ENCODE results near the gene APOE. TPM values are rescaled to one million over a fixed set of nuclear protein-coding genes. Genes with fewer than 3 reads are reported as not detected.

Gene APOE
- total and polyA plus RNA-seq, 2 of the 8 experiments (the other 6 are each of a cell fraction or from before 2014, with no cell fraction given), result 629 to 1,258 TPM

DNA sequence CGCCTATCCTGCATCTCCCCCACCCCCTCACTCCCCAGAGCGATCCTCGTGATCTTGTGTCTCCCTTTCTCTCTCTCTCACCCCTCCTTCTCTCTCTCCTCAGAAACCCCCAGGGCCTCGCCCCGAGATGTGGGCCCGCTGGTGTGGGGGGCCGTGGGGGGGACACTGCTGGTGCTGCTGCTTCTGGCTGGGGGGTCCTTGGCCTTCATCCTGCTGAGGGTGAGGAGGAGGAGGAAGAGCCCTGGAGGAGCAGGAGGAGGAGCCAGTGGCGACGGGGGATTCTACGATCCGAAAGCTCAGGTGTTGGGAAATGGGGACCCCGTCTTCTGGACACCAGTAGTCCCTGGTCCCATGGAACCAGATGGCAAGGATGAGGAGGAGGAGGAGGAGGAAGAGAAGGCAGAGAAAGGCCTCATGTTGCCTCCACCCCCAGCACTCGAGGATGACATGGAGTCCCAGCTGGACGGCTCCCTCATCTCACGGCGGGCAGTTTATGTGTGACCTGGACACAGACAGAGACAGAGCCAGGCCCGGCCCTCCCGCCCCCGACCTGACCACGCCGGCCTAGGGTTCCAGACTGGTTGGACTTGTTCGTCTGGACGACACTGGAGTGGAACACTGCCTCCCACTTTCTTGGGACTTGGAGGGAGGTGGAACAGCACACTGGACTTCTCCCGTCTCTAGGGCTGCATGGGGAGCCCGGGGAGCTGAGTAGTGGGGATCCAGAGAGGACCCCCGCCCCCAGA, 27.3 kb upstream of the APOE start:
- no peaks in the 10 kb centered on the region; a peak in 1 of 4 replicates for H3K79me2 ChIP-seq (ENCODE audit: control insufficient read depth in 1 of 2, insufficient read depth in 2 of 2, low read length in 2 of 2)
- no peak overlapping the region for H2BK15ac ChIP-seq (ENCODE audit: low read length)
- ChIA-PET CTCF (ENCODE audit: partially characterized antibody) (no interaction called here), POLR2A (ENCODE audit: partially characterized antibody) (interaction anchor here (0.8 to 13.6 kb wide), 7 partner anchors 10 to 68 kb away, joined by 3 to 109 read pairs (median 18); partner anchors contain the start of genes NECTIN2 and TOMM40)
- no peak overlapping the region for H3K27ac ChIP-seq (ENCODE audit: low read depth, low read length)
- H3K79me1 ChIP-seq (ENCODE audit: low read depth, low read length), result no peaks in the 10 kb centered on the region
- H3K36me3 ChIP-seq (ENCODE audit: control insufficient read depth in 2 of 4, insufficient read depth in 4 of 4, low read length in 3 of 4), result peaks cover 35 to 66% (median 46%) of the 10 kb centered on the region in 4 experiments
- no peak overlapping the region for H4K8ac ChIP-seq (ENCODE audit: extremely low read depth, insufficient read depth, low read length)
- H2BK120ac ChIP-seq (replicated peaks; ENCODE audit: low read depth, low read length), result no peak overlapping the region
- TF ChIP-seq HDAC6 (IDR thresholded peaks at IDR 0.05; ENCODE audit: low read depth, low read length), result no peak
- no peak for TF ChIP-seq PHF8 (conservative IDR thresholded peaks at IDR 0.05; ENCODE audit: low read depth, low read length)
- no peaks in the 10 kb centered on the region for H3K9me3 ChIP-seq (ENCODE audit: insufficient read depth in 2 of 2, low read depth in 1 of 2, low read length in 1 of 2)
- no peak overlapping the region for H4K5ac ChIP-seq (ENCODE audit: insufficient read length, low read depth, low read length)
- no peak overlapping the region for H3K4me2 ChIP-seq (ENCODE audit: insufficient read depth in 1 of 2, low read depth in 2 of 2, low read length in 2 of 2)
- H3K23ac ChIP-seq (ENCODE audit: insufficient read length), result no peak overlapping the region
- DNase-seq (ENCODE audit: low read depth in 1 of 2, low spot score in 2 of 2) (no peak), FAIRE-seq (no peak)
- H3K18ac ChIP-seq (ENCODE audit: extremely low read depth, low read length), result no peak overlapping the region
- H2AFZ ChIP-seq (ENCODE audit: low read length), result no peak overlapping the region
- H2AK5ac ChIP-seq (ENCODE audit: low read depth, low read length), result 0 out of 2 replicates have a peak overlapping the region, but pooled peaks have one; percentile 13
- no peaks in the 10 kb centered on the region for H3K27me3 ChIP-seq (replicated peaks in 1 of 4; ENCODE audit: control insufficient read depth in 3 of 4, extremely low read depth in 1 of 4, insufficient read depth in 3 of 4, low read length in 3 of 4)
- no peak overlapping the region for H3K4me3 ChIP-seq (ENCODE audit: extremely low read depth in 1 of 4, insufficient read depth in 2 of 4, low read depth in 3 of 4, low read length in 4 of 4)
- H2BK5ac ChIP-seq (ENCODE audit: low read depth, low read length), result no peak overlapping the region
- no peaks in the 10 kb centered on the region for H3K23me2 ChIP-seq (ENCODE audit: low read depth, low read length)
- H3K56ac ChIP-seq (replicated peaks; ENCODE audit: insufficient read length, low read depth, low read length), result no peak overlapping the region
- H3K9ac ChIP-seq (replicated peaks in 1 of 4; ENCODE audit: extremely low read depth in 1 of 4, low read depth in 3 of 4, low read length in 3 of 4), result 0 out of 7 replicates have a peak overlapping the region, but pooled peaks of 1 of the 4 experiments have one; percentile 21
- H4K20me1 ChIP-seq (replicated peaks in 1 of 2; ENCODE audit: control insufficient read depth in 1 of 2, insufficient read depth in 2 of 2, low read length in 2 of 2), result peaks cover 4 to 19% of the 10 kb centered on the region in 2 experiments
- H3K4ac ChIP-seq (replicated peaks; ENCODE audit: insufficient read length, low read depth, low read length), result no peak overlapping the region
- no peak overlapping the region for H4K91ac ChIP-seq (replicated peaks; ENCODE audit: insufficient read length, low read length)
- no peak overlapping the region for H2BK20ac ChIP-seq (ENCODE audit: low read length)
- H3K14ac ChIP-seq (ENCODE audit: insufficient read length), result no peak overlapping the region
- H3K4me1 ChIP-seq (replicated peaks in 1 of 4; ENCODE audit: control insufficient read depth in 3 of 4, insufficient read depth in 4 of 4, low read length in 3 of 4), result peaks cover 0 to 21% (median 3%) of the 10 kb centered on the region in 4 experiments; a peak in 5 of 7 replicates
- WGBS, 2 experiments (ENCODE audit: extremely low coverage in 1 of 2, insufficient coverage in 1 of 2, insufficient read length in 1 of 2, insufficient replicate concordance in 2 of 2, low coverage in 1 of 2, low lambda C conversion rate in 2 of 2, missing lambda C conversion rate in 1 of 2), result 86% methylated on average over 19 of the region's 26 CpGs; no CpG with 5 or more reads in 1 of the 2 experiments
- no peak overlapping the region for H2BK12ac ChIP-seq (ENCODE audit: low read depth, low read length)

Data from H1 (cell line).